ENCODE results near the gene TRAK1. TPM values are rescaled to one million over a fixed set of nuclear protein-coding genes. Genes with fewer than 3 reads are reported as not detected.

The TRAK1 gene
- total RNA-seq, 1 donor from 2014 or later: 58.4 TPM

DNA sequence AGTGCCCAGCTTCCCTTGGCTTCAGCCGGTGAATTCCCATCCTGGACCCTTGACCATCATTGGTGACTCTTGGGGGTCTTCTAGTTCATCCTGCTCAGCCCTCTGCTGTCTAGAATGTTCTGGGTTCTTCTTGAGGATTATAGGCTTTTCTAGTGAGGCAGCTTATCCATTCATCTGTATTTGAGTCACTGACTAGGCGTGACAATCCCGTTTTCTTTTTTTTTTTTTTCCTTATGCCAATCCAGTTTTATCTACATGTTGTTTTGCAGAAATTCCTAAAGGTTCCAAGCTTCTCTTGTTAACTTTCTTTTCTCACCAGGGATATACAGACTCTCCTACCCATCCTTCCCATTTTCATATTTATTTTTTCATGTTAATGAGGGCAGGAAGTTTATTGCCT lies 6.6 kb upstream of the TRAK1 start:
- H3K4me3 Mint-ChIP-seq: no peak overlapping the region
- intact Hi-C loops (cut with micrococcal nuclease): loop anchor here (5.0 kb wide), 1 partner anchor 498 kb away; the partner anchor contains the start of gene SEC22C
- no peaks in the 10 kb centered on the region for H3K9me3 Mint-ChIP-seq
- peaks cover 79% of the 10 kb centered on the region for H3K4me1 Mint-ChIP-seq
- DNase-seq (no peak), ATAC-seq (ENCODE audit: low read depth) (no peak)
- ChIA-PET POLR2A (interaction anchor here (6.3 kb wide), 1 partner anchor 72 kb away, joined by 48 read pairs; no protein-coding TSS in a partner anchor), CTCF (interaction anchor here (2.1 kb wide), 1 partner anchor 14 kb away, joined by 9 read pairs; no protein-coding TSS in a partner anchor)
- H3K36me3 Mint-ChIP-seq (ENCODE audit: low read depth): peaks cover 28% of the 10 kb centered on the region
- peak overlapping the region; percentile 59 for H3K27ac Mint-ChIP-seq
- no peaks in the 10 kb centered on the region for H3K27me3 Mint-ChIP-seq
- TF ChIP-seq, protein P1, sequence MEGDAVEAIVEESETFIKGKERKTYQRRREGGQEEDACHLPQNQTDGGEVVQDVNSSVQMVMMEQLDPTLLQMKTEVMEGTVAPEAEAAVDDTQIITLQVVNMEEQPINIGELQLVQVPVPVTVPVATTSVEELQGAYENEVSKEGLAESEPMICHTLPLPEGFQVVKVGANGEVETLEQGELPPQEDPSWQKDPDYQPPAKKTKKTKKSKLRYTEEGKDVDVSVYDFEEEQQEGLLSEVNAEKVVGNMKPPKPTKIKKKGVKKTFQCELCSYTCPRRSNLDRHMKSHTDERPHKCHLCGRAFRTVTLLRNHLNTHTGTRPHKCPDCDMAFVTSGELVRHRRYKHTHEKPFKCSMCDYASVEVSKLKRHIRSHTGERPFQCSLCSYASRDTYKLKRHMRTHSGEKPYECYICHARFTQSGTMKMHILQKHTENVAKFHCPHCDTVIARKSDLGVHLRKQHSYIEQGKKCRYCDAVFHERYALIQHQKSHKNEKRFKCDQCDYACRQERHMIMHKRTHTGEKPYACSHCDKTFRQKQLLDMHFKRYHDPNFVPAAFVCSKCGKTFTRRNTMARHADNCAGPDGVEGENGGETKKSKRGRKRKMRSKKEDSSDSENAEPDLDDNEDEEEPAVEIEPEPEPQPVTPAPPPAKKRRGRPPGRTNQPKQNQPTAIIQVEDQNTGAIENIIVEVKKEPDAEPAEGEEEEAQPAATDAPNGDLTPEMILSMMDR (IDR thresholded peaks at IDR 0.05): no peak

DNA sequence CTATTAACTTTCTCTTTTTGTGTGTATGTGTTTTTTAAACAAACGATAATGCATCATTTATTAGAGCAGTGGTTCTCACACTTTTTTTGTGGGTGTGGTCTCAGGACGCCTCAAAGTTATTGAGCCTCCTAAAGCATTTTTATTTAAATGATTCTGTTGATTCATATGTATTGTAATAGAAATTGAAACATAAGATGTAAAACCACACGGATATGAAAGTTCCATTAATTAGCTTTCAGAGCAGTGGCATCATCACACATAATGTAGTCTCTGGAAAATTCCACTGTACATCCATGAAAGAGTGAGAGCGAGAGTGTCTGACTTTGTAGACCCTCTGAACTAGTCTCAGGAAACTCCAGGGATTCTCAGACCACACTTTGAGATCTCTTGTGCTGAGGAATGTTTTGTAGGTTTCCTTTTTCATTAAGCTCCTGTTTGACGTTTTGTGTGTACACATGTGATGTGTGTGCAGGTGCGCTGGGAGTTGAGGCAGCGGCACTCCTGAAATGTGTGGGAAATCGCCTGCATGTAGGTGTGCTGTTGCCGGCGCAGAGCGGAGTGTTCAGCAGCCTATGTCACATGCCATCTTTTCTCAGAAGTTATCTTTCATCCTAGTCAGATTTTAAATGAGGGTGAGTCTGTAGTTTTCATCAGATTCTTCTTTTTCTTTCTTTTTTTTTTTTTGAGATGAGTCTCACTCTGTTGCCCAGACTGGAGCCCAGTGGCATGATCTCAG lies 5.3 kb upstream of the TRAK1 start:
- TF ChIP-seq, protein P1 (IDR thresholded peaks at IDR 0.05): no peak
- Mint-ChIP-seq H3K4me3 (no peak overlapping the region), H3K27me3 (no peaks in the 10 kb centered on the region), H3K27ac (peak overlapping the region; percentile 63), H3K4me1 (peaks cover 79% of the 10 kb centered on the region), H3K9me3 (no peaks in the 10 kb centered on the region), H3K36me3 (ENCODE audit: low read depth) (peaks cover 40% of the 10 kb centered on the region)
- POLR2A ChIA-PET: interaction anchor here (0.8 kb wide), 1 partner anchor 40 kb away, joined by 5 read pairs; no protein-coding TSS in a partner anchor
- no peak for DNase-seq
- no peak for ATAC-seq (ENCODE audit: low read depth)
- intact Hi-C loops (cut with micrococcal nuclease): no loop called here
- CTCF ChIA-PET: interaction anchor here (0.6 to 2.1 kb wide), 2 partner anchors 13 to 504 kb away, joined by 3 to 9 read pairs; no protein-coding TSS in a partner anchor

DNA sequence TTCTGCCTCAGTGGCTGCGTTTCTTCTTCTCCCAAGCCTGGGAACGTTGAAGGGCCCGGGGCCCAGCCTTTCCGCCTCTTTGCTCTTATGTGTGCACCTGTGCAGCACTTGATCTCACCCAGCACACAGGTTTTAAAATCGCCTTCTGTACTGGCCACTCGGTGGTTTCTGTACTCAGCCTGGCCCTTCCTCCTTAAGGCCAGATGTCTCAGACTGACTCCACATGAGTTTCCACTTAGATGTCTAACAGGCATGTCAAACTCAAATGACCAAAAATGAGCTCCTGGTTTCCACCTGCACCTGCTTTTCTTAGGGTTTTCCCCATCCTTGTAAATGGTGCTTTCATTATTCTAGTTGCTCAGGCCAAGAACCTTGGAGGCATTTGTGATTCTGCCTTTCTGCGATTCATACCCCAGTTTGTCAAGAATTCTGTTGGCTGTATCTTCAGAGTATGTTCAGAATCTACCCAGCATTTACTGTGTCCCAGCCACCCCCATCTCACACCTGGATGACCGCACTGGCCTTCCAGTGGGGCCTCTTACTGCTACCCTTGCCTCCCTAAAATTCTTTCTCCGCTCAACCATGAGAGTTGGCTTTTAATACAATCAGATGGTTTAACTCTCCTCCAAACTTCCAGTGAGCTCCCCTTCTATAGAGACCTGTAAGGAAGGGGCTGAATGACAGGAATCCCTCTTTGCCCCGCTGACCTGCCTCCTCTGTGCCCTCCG lies 2.2 kb upstream of the TRAK1 start:
- no peaks in the 10 kb centered on the region for H3K27me3 Mint-ChIP-seq
- peaks cover 58% of the 10 kb centered on the region for H3K36me3 Mint-ChIP-seq (ENCODE audit: low read depth)
- no peak overlapping the region for H3K4me3 Mint-ChIP-seq
- TF ChIP-seq, protein P1 (IDR thresholded peaks at IDR 0.05): no peak
- ChIA-PET POLR2A (interaction anchor here (2.2 kb wide), 1 partner anchor 76 kb away, joined by 6 read pairs; no protein-coding TSS in a partner anchor), CTCF (interaction anchor here (1.6 kb wide), 1 partner anchor 10 kb away, joined by 4 read pairs; no protein-coding TSS in a partner anchor)
- H3K9me3 Mint-ChIP-seq: peaks cover 7% of the 10 kb centered on the region
- peak overlapping the region; percentile 57 for H3K27ac Mint-ChIP-seq
- DNase-seq: no peak
- intact Hi-C loops (cut with micrococcal nuclease): no loop called here
- ATAC-seq (ENCODE audit: low read depth): peak; percentile 20
- H3K4me1 Mint-ChIP-seq: peaks cover 82% of the 10 kb centered on the region

DNA sequence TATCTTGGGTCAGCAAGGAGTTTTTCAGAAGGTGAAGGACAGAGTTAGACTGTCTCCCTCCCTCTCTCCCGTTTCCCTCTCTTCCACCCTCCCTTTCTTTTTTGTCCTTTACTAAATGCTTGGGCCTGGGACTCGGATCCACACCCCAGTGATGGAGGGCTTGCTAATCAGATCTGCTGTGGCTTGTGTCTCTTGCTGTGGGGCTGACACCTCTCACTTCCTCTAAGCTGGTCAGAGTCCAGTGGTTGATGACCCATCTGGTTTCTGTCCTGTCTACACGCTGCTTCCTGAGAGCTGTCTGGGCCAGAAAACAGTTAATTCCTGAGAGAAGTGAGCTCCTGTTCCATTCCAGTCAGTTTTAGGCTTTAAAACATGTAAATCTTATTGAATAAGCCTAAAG lies 849 bp downstream of the TRAK1 start:
- intact Hi-C loops (cut with micrococcal nuclease): loop anchor here (5.0 to 10.0 kb wide), 2 partner anchors 35 to 1767 kb away; no protein-coding TSS in a partner anchor
- TF ChIP-seq, protein P1 (IDR thresholded peaks at IDR 0.05): no peak
- DNase-seq (no peak), ATAC-seq (ENCODE audit: low read depth) (peak; percentile 67)
- Mint-ChIP-seq H3K4me3 (peak overlapping the region; percentile 29), H3K27me3 (no peaks in the 10 kb centered on the region), H3K27ac (peak overlapping the region; percentile 86), H3K4me1 (peaks cover 84% of the 10 kb centered on the region), H3K9me3 (peaks cover 7% of the 10 kb centered on the region), H3K36me3 (ENCODE audit: low read depth) (peaks cover 69% of the 10 kb centered on the region)
- POLR2A ChIA-PET: interaction anchor here (0.6 to 4.2 kb wide), 6 partner anchors 11 to 130 kb away, joined by 4 to 26 read pairs (median 18); partner anchors contain the start of gene ULK4
- CTCF ChIA-PET: interaction anchor here (1.5 kb wide), 1 partner anchor 8 kb away, joined by 6 read pairs; no protein-coding TSS in a partner anchor
